AG10803 (cell line): Measurements from ENCODE around the gene AAR2.

Experiments
- DNase-seq: peaks from one replicate; pipeline ENCODE4 v3.0.0; 2010; ENCODE audit warnings: low read depth
- H3K4me3 ChIP-seq: 2 replicates; pipeline ENCODE4 v1.5.1; 2011; ENCODE audit warnings: mild to moderate bottlenecking, low read length, control low read depth
- TF ChIP-seq, protein P1 (sequence below): conservative IDR thresholded peaks from 2 replicates; pipeline ENCODE4 v1.5.1; 2011; ENCODE audit warnings: mild to moderate bottlenecking, low read length, control low read depth, inconsistent platforms

AAR2 gene

DNA sequence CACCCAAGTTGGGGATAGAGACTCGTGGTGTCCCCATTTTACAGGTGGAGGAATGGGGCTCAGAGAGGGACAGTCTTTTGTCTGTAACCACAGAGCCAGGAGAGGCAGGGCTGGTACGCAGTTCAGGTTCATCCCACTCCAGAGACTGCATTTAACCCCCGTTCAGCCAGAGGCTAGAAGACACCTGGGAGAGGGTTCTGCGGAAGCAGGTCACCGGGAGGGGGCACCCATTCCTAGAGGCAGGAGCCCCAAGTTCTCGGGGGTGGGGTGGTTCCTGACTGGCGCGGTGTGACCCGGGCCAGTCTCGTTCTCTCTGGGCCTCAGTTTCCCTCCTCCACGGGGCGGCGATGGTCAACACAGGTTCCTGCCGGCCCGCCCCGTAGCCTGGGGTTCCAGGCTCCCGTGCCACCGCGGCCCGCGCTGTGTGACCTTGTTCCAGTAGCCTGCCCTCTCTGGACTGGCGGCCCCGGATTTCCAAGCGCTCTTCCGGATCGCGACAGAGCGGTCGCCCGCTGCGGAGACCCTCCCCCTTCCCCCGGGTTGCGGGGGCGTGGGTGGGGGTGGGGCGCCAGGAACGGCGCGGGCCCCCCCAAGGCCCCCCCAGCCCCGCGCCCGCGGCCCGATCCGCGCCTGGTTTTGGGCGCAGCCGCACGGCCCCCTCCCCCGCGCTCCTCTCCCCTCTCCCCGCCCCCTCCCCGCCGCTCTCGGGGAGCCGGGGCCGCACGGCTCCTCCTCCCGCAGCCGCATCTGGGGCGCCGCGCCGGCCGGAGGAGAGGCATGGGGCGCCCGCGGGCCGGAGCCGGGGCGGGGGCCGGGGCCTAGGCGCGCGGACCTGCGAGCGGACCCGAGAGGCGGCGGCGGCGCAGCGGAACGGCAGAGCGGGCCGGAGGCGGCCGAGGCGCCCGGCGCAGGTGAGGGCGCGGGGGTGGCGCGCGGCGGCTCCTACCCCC is 69.6 kb downstream of the AAR2 start, which contains the start of gene DLGAP4:
DLGAP4 (plus strand) TSS at position 738 of the 950 bp plus-strand sequence. CDS start 125,379 bp downstream, outside the sequence.
- TF ChIP-seq, protein P1, sequence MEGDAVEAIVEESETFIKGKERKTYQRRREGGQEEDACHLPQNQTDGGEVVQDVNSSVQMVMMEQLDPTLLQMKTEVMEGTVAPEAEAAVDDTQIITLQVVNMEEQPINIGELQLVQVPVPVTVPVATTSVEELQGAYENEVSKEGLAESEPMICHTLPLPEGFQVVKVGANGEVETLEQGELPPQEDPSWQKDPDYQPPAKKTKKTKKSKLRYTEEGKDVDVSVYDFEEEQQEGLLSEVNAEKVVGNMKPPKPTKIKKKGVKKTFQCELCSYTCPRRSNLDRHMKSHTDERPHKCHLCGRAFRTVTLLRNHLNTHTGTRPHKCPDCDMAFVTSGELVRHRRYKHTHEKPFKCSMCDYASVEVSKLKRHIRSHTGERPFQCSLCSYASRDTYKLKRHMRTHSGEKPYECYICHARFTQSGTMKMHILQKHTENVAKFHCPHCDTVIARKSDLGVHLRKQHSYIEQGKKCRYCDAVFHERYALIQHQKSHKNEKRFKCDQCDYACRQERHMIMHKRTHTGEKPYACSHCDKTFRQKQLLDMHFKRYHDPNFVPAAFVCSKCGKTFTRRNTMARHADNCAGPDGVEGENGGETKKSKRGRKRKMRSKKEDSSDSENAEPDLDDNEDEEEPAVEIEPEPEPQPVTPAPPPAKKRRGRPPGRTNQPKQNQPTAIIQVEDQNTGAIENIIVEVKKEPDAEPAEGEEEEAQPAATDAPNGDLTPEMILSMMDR, result no peak

More for the DNA sequence above, 69.6 kb downstream of the AAR2 start, which contains the start of gene DLGAP4:
- no peak for DNase-seq
- H3K4me3 ChIP-seq, result no peak within 1 kb of the TSS
